Esophagus muscularis mucosa (tissue), 3 donors: Measurements from ENCODE around the gene XRN1.

ENCODE experiments used
- POLR2A ChIP-seq: fragments of 450-650 bp; IDR thresholded peaks from one replicate; pipeline ENCODE4 v1.6.1; 2017; ENCODE audit warnings: antibody characterized with exemption, moderate library complexity, mild to moderate bottlenecking, low read depth
- POLR2AphosphoS5 ChIP-seq, 2 donors: sonication (generic); formaldehyde crosslinking; IDR thresholded peaks; one replicate each; pipeline ENCODE4 v1.6.1; 2017; ENCODE audit warnings: antibody characterized with exemption in 2 of 2
- TF ChIP-seq, protein P1 (sequence below), 3 experiments: fragments of 200-600 bp in 2 of 3; fragments of 450-650 bp in 1 of 3; sonication (generic) in 2 of 3; IDR thresholded peaks; one replicate each; pipeline ENCODE4 v1.5.1; 2017 to 2019; ENCODE audit warnings: antibody characterized with exemption in 3 of 3, mild to moderate bottlenecking in 2 of 3, moderate library complexity in 1 of 3

DNA sequence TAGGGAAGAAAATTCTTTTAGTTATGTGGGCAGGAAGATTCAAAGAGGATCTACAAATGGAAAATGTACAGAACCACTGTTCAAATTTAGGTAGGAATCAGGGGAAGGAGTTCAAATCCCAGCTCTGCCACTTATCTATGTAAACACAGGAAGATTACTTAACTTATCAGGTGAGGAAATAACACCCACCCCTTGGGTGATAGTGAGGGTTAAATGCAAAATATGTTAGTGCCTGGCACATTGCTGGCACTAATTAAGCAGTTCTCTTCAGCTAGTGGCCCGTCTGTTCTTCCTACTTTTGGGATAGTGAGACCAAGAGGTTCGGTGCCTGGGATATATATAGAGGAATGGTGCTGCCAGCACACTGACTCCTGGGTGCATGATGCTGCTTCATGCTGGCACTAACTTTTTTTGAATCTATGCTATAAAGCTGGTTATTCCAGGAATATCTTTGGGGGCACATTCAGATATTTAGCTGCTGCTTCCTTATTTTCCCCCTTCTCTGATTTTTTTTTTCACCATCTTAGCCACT is 83.8 kb downstream of the XRN1 start:
- TF ChIP-seq POLR2AphosphoS5 (IDR thresholded peaks at IDR 0.05) (no peak), POLR2A (no peak)
- TF ChIP-seq, protein P1, sequence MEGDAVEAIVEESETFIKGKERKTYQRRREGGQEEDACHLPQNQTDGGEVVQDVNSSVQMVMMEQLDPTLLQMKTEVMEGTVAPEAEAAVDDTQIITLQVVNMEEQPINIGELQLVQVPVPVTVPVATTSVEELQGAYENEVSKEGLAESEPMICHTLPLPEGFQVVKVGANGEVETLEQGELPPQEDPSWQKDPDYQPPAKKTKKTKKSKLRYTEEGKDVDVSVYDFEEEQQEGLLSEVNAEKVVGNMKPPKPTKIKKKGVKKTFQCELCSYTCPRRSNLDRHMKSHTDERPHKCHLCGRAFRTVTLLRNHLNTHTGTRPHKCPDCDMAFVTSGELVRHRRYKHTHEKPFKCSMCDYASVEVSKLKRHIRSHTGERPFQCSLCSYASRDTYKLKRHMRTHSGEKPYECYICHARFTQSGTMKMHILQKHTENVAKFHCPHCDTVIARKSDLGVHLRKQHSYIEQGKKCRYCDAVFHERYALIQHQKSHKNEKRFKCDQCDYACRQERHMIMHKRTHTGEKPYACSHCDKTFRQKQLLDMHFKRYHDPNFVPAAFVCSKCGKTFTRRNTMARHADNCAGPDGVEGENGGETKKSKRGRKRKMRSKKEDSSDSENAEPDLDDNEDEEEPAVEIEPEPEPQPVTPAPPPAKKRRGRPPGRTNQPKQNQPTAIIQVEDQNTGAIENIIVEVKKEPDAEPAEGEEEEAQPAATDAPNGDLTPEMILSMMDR (IDR thresholded peaks at IDR 0.05): no peak
